ENCODE measurements around the gene ANKUB1. TPM values are rescaled to one million over a fixed set of nuclear protein-coding genes. Genes with fewer than 3 reads are reported as not detected.

Gene ANKUB1
- total and polyA plus RNA-seq, 12 donors = not detected

DNA sequence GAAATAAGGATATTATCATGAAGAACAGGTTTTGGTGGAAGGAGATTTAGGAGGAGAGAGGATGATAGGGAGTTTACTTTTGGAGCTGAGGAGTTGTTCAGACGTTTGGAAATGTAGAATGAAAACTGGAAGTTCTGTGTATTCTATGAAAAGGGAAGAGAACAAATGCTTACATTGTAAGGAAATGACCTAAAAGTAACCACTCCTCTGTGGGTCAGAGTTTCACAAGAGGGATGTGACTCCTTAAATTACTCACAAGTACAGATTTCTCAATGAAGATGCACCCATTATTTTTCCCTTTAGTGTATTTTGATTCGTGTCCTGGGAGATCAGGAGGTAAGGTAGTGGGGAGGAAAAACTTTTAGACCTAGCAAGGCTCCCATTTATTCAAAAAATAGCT is 24.6 kb upstream of the ANKUB1 start:
- H3K4me3 ChIP-seq = no peak overlapping the region
- H3K36me3 ChIP-seq (replicated peaks in 1 of 2) = no peaks in the 10 kb centered on the region
- H3K4me1 ChIP-seq (replicated peaks in 1 of 2) = peaks cover 16 to 57% of the 10 kb centered on the region in 2 donors
- intact Hi-C loops (cut with DNase I) = no loop called here
- no peaks in the 10 kb centered on the region for H3K9me3 ChIP-seq (replicated peaks in 1 of 3)
- WGBS, 4 donors = 40 to 47% (median 43%) methylated on average over 2 of the region's 2 CpGs
- TF ChIP-seq CTCF (IDR thresholded peaks at IDR 0.05) (no peak), POLR2A (IDR thresholded peaks at IDR 0.05) (no peak)
- H3K27ac ChIP-seq = peak overlapping the region in 2 of 5 donors; percentile 18 to 32
- DNase-seq = no peak
- no peaks in the 10 kb centered on the region for H3K27me3 ChIP-seq

DNA sequence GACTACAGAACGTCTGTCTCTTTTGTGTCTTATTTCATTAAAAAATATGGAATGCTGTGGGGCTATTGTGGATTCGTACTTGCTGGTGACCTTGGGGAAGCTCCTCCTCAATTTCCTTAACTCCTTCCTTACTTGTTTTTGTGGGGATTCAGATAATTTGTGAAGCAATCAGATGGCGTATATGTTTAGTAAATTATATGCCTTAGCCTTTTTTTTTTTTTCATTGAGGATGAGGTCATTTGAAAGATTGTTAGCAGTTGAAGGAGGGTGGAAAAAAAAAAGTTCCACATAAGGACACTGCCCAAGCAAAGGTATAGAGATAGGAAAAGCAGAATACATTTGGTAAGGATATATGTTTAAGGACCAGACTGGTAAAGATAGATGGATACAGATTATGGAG is 24.0 kb upstream of the ANKUB1 start:
- no peaks in the 10 kb centered on the region for H3K27me3 ChIP-seq
- 31 to 44% (median 38%) methylated on average over 3 of the region's 3 CpGs for WGBS, 4 donors
- DNase-seq = no peak
- H3K4me3 ChIP-seq = peak overlapping the region in 1 of 4 donors; percentile 74
- TF ChIP-seq CTCF (IDR thresholded peaks at IDR 0.05) (no peak), POLR2A (IDR thresholded peaks at IDR 0.05) (no peak)
- H3K9me3 ChIP-seq (replicated peaks in 1 of 3) = no peaks in the 10 kb centered on the region
- no peaks in the 10 kb centered on the region for H3K36me3 ChIP-seq (replicated peaks in 1 of 2)
- peaks cover 16 to 59% of the 10 kb centered on the region in 2 donors for H3K4me1 ChIP-seq (replicated peaks in 1 of 2)
- peak overlapping the region in 3 of 5 donors; percentile 18 to 46 (median 27) for H3K27ac ChIP-seq
- intact Hi-C loops (cut with DNase I) = no loop called here

GRCh38 chr3:149815728-149816127 is 23.4 kb upstream of the ANKUB1 start:
- DNase-seq = no peak
- TF ChIP-seq POLR2A (IDR thresholded peaks at IDR 0.05) (no peak), CTCF (IDR thresholded peaks at IDR 0.05) (no peak)
- peak overlapping the region in 2 of 5 donors; percentile 28 to 46 for H3K27ac ChIP-seq
- peaks cover 16 to 58% of the 10 kb centered on the region in 2 donors for H3K4me1 ChIP-seq (replicated peaks in 1 of 2)
- no peaks in the 10 kb centered on the region for H3K27me3 ChIP-seq
- no peaks in the 10 kb centered on the region for H3K36me3 ChIP-seq (replicated peaks in 1 of 2)
- 73 to 92% (median 84%) methylated on average over 3 of the region's 3 CpGs for WGBS, 4 donors
- intact Hi-C loops (cut with DNase I) = no loop called here
- no peaks in the 10 kb centered on the region for H3K9me3 ChIP-seq (replicated peaks in 1 of 3)
- peak overlapping the region in 1 of 4 donors; percentile 74 for H3K4me3 ChIP-seq

- H3K36me3 ChIP-seq (replicated peaks in 1 of 2) = no peaks in the 10 kb centered on the region
- H3K4me3 ChIP-seq = peak overlapping the region in 1 of 4 donors; percentile 74
- peaks cover 16 to 54% of the 10 kb centered on the region in 2 donors for H3K4me1 ChIP-seq (replicated peaks in 1 of 2)
- TF ChIP-seq POLR2A (IDR thresholded peaks at IDR 0.05) (no peak), CTCF (IDR thresholded peaks at IDR 0.05) (no peak)
- H3K9me3 ChIP-seq (replicated peaks in 1 of 3) = no peaks in the 10 kb centered on the region
- 79 to 84% (median 82%) methylated on average over 1 of the region's 1 CpG for WGBS, 4 donors
- H3K27me3 ChIP-seq = no peaks in the 10 kb centered on the region
- DNase-seq = no peak
- intact Hi-C loops (cut with DNase I) = no loop called here
- H3K27ac ChIP-seq = peak overlapping the region in 2 of 5 donors; percentile 17 to 100
Observed at GRCh38 chr3:149815321-149815720, 23.0 kb upstream of the ANKUB1 start.
